ENCODE data around the gene WDR93.

WDR93 gene

DNA sequence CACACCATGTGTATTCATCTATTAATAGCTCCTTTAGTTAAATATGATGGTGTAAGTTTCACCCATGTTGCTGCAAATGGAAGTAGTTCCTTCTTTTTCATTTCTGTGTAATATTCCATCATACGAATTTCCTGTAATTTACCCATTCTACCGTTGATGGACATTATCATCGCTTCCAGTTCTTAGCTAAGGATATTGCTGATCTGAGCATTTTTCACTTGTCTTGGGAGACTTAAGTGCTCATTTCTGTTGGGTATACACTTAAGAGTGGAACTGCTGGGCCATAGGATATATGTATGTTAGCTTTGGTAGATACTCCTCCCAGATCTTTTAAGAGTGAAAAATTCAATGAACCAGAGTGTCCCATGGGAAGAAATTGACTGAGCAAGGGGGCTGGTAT, 22.4 kb upstream of the WDR93 start:
- H3K27me3 ChIP-seq (ENCODE audit: control insufficient read depth, low read length) = peaks cover 19% of the 10 kb centered on the region
- no peak overlapping the region for H3K4me2 ChIP-seq (ENCODE audit: low read length)
- no peaks in the 10 kb centered on the region for H3K9me3 ChIP-seq (ENCODE audit: control insufficient read depth, insufficient read depth, low read length)
- H3K36me3 ChIP-seq (ENCODE audit: control insufficient read depth, low read length) = no peaks in the 10 kb centered on the region
- no peak overlapping the region for H3K27ac ChIP-seq (ENCODE audit: low read depth, low read length)
- H3K79me2 ChIP-seq (ENCODE audit: control insufficient read depth, low read length) = no peaks in the 10 kb centered on the region
- H3K9me2 ChIP-seq (replicated peaks; ENCODE audit: control insufficient read depth, low read length) = no peaks in the 10 kb centered on the region
- no peak overlapping the region for H3K4me3 ChIP-seq (ENCODE audit: low read length)
- H4K20me1 ChIP-seq (ENCODE audit: control insufficient read depth, insufficient read depth, low read depth, low read length) = no peaks in the 10 kb centered on the region
- H3F3A ChIP-seq (ENCODE audit: control insufficient read depth, insufficient read depth) = peaks cover 4% of the 10 kb centered on the region; the same call in 1 of the 2 replicates
- TF ChIP-seq, protein P1, sequence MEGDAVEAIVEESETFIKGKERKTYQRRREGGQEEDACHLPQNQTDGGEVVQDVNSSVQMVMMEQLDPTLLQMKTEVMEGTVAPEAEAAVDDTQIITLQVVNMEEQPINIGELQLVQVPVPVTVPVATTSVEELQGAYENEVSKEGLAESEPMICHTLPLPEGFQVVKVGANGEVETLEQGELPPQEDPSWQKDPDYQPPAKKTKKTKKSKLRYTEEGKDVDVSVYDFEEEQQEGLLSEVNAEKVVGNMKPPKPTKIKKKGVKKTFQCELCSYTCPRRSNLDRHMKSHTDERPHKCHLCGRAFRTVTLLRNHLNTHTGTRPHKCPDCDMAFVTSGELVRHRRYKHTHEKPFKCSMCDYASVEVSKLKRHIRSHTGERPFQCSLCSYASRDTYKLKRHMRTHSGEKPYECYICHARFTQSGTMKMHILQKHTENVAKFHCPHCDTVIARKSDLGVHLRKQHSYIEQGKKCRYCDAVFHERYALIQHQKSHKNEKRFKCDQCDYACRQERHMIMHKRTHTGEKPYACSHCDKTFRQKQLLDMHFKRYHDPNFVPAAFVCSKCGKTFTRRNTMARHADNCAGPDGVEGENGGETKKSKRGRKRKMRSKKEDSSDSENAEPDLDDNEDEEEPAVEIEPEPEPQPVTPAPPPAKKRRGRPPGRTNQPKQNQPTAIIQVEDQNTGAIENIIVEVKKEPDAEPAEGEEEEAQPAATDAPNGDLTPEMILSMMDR (IDR thresholded peaks at IDR 0.05; ENCODE audit: low read depth, low read length, poor library complexity, severe bottlenecking) = no peak
- no peak for TF ChIP-seq EZH2phosphoT487 (IDR thresholded peaks at IDR 0.05; ENCODE audit: borderline replicate concordance, low read length)
- H3K4me1 ChIP-seq (ENCODE audit: control insufficient read depth, low read length) = no peaks in the 10 kb centered on the region

DNA sequence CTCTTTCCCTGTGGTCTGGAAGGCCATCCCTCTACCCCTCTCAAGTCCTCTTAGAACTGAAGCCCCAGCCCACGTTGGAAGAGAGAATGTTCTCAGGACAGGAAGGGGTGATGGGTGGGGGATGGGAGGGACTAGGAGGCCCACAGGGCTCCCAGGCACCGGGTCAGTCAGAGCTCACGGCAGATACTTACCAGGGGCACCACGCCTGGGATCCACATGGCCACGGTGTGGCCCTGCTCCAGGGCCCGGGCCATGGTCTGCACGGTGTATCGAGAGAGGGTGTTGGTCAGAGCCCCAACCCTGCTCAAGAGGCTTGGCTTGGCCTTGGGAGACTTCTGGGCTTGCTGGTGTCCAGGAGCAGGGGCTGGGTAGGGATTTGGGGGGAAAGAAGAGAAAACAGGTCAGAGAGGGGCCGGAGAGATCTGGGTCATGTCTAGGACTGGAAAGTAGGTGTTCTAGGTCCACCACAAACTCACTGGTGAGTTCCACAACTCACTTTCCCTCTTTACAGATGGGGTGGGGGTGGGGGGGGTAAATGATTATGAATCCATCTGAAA, 21.2 kb upstream of the WDR93 start:
- peaks cover 18% of the 10 kb centered on the region for H3K27me3 ChIP-seq (ENCODE audit: control insufficient read depth, low read length)
- H3F3A ChIP-seq (ENCODE audit: control insufficient read depth, insufficient read depth) = peaks cover 4% of the 10 kb centered on the region; the same call in 1 of the 2 replicates
- no peaks in the 10 kb centered on the region for H4K20me1 ChIP-seq (ENCODE audit: control insufficient read depth, insufficient read depth, low read depth, low read length)
- no peaks in the 10 kb centered on the region for H3K79me2 ChIP-seq (ENCODE audit: control insufficient read depth, low read length)
- H3K9me2 ChIP-seq (replicated peaks; ENCODE audit: control insufficient read depth, low read length) = no peaks in the 10 kb centered on the region
- H3K9me3 ChIP-seq (ENCODE audit: control insufficient read depth, insufficient read depth, low read length) = no peaks in the 10 kb centered on the region
- H3K4me3 ChIP-seq (ENCODE audit: low read length) = no peak overlapping the region
- H3K36me3 ChIP-seq (ENCODE audit: control insufficient read depth, low read length) = no peaks in the 10 kb centered on the region
- no peak overlapping the region for H3K4me2 ChIP-seq (ENCODE audit: low read length)
- no peaks in the 10 kb centered on the region for H3K4me1 ChIP-seq (ENCODE audit: control insufficient read depth, low read length)
- H3K27ac ChIP-seq (ENCODE audit: low read depth, low read length) = no peak overlapping the region
- no peak for TF ChIP-seq EZH2phosphoT487 (IDR thresholded peaks at IDR 0.05; ENCODE audit: borderline replicate concordance, low read length)
- TF ChIP-seq, protein P1 (IDR thresholded peaks at IDR 0.05; ENCODE audit: low read depth, low read length, poor library complexity, severe bottlenecking) = no peak

DNA sequence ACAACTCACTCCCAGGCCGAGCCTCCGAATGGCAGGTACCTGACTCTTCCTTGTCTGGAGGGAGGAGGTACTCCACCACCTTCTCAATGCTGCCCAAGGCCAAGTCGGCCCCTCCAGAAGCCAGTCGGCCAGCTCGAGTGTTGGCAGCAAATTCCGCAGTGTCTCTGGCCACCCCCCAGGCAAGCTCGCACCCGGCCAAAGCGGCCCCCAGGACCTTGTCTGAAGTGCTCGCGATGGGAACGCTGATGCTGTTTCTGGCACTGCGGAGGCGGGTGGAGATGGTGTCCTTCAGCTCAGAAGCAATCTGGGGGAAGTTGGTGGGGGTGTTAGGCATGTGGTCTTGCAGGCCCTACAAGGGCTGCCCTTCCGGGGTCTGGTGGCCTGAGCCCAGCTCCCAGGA, 20.7 kb upstream of the WDR93 start:
- Histone ChIP-seq H3K36me3 (ENCODE audit: control insufficient read depth, low read length) (no peaks in the 10 kb centered on the region), H3K4me1 (ENCODE audit: control insufficient read depth, low read length) (no peaks in the 10 kb centered on the region), H3K9me2 (replicated peaks; ENCODE audit: control insufficient read depth, low read length) (no peaks in the 10 kb centered on the region), H3K4me3 (ENCODE audit: low read length) (no peak overlapping the region), H3K27me3 (ENCODE audit: control insufficient read depth, low read length) (peaks cover 13% of the 10 kb centered on the region), H3K27ac (ENCODE audit: low read depth, low read length) (no peak overlapping the region), H3K4me2 (ENCODE audit: low read length) (no peak overlapping the region), H4K20me1 (ENCODE audit: control insufficient read depth, insufficient read depth, low read depth, low read length) (no peaks in the 10 kb centered on the region), H3F3A (ENCODE audit: control insufficient read depth, insufficient read depth) (peaks cover 2% of the 10 kb centered on the region; the same call in 1 of the 2 replicates), H3K79me2 (ENCODE audit: control insufficient read depth, low read length) (no peaks in the 10 kb centered on the region), H3K9me3 (ENCODE audit: control insufficient read depth, insufficient read depth, low read length) (no peaks in the 10 kb centered on the region)
- TF ChIP-seq EZH2phosphoT487 (IDR thresholded peaks at IDR 0.05; ENCODE audit: borderline replicate concordance, low read length) = no peak
- TF ChIP-seq, protein P1 (IDR thresholded peaks at IDR 0.05; ENCODE audit: low read depth, low read length, poor library complexity, severe bottlenecking) = no peak
